Stimulated activated CD4-positive, alpha-beta T cell treated with anti-CD3 and anti-CD28 coated beads, Interleukin-4, amount 100 ng/mL, for 48 hours (primary cell): ENCODE results near the gene ZNF835.

Experiments
- DNase-seq, 2 donors: peaks; one replicate each; pipeline ENCODE4 v3.0.0-alpha.2; 2020; ENCODE audit warnings: low read depth in 2 of 2

The ZNF835 gene

GRCh38 chr19:56663931-56664500, 7.5 kb downstream of the ZNF835 start:
- no peak for DNase-seq

- no peak for DNase-seq
Measured at GRCh38 chr19:56661248-56661647, 10.3 kb downstream of the ZNF835 start.

GRCh38 chr19:56660381-56661107, 11.0 kb downstream of the ZNF835 start:
- DNase-seq, result no peak

GRCh38 chr19:56654151-56654550, 17.4 kb downstream of the ZNF835 start:
- no peak for DNase-seq

- DNase-seq, result no peak
Measured at GRCh38 chr19:56643460-56643955, 28.0 kb downstream of the ZNF835 start.

- no peak for DNase-seq
Measured at GRCh38 chr19:56642711-56643459, 28.7 kb downstream of the ZNF835 start, which contains the start of gene SMIM17. Gene SMIM17, plus strand, starts transcription at chr19:56643159. Its CDS starts 2,509 bp downstream, at chr19:56645668.

- no peak for DNase-seq
Measured at GRCh38 chr19:56639217-56639616, 32.3 kb downstream of the ZNF835 start.

- DNase-seq, result peak; percentile 38 to 48
Measured at GRCh38 chr19:56637976-56638555, 33.5 kb downstream of the ZNF835 start.

GRCh38 chr19:56633021-56633420, 38.5 kb downstream of the ZNF835 start:
- no peak for DNase-seq

GRCh38 chr19:56625708-56626107, 45.8 kb downstream of the ZNF835 start:
- DNase-seq, result no peak

- no peak for DNase-seq
Measured at GRCh38 chr19:56623006-56623405, 48.6 kb downstream of the ZNF835 start.

GRCh38 chr19:56622374-56622773, 49.2 kb downstream of the ZNF835 start:
- no peak for DNase-seq

- DNase-seq, result no peak
Measured at GRCh38 chr19:56619121-56619520, 52.4 kb downstream of the ZNF835 start.

- DNase-seq, result no peak
Measured at GRCh38 chr19:56617531-56617930, 54.0 kb downstream of the ZNF835 start.

- no peak for DNase-seq
Measured at GRCh38 chr19:56613639-56614038, 57.9 kb downstream of the ZNF835 start.

GRCh38 chr19:56612737-56613136, 58.8 kb downstream of the ZNF835 start:
- no peak for DNase-seq
